DOHH2 (cell line): ENCODE results near the gene RIPK3.

ENCODE experiments used
- H3F3A ChIP-seq: fragments of 200-600 bp; sonication (generic), shearing (Covaris generic); 2 replicates; pipeline ENCODE4 v1.6.0; 2016; ENCODE audit warnings: antibody characterized with exemption, mild to moderate bottlenecking; ENCODE audit not compliant: control insufficient read depth, insufficient read depth
- H3K27ac ChIP-seq: fragments of 200-600 bp; sonication (generic); 2 replicates; pipeline ENCODE4 v1.5.1; 2014; ENCODE audit warnings: low read depth, mild to moderate bottlenecking, low read length, moderate library complexity
- H3K27me3 ChIP-seq: fragments of 200-600 bp; sonication (generic); 2 replicates; pipeline ENCODE4 v1.6.1; 2014; ENCODE audit warnings: mild to moderate bottlenecking, low read length, mixed read lengths; ENCODE audit not compliant: control insufficient read depth
- H3K36me3 ChIP-seq: fragments of 200-600 bp; sonication (generic); 2 replicates; pipeline ENCODE4 v1.6.1; 2014; ENCODE audit warnings: mild to moderate bottlenecking, low read length, moderate library complexity, mixed read lengths; ENCODE audit not compliant: control insufficient read depth
- H3K4me1 ChIP-seq: fragments of 200-600 bp; sonication (generic); 2 replicates; pipeline ENCODE4 v1.6.1; 2014; ENCODE audit warnings: mild to moderate bottlenecking, low read length, mixed read lengths; ENCODE audit not compliant: control insufficient read depth
- H3K4me2 ChIP-seq: fragments of 200-600 bp; sonication (generic); 2 replicates; pipeline ENCODE4 v1.6.0; 2014; ENCODE audit warnings: mild to moderate bottlenecking, low read length, moderate library complexity
- H3K4me3 ChIP-seq: fragments of 200-600 bp; sonication (generic); 2 replicates; pipeline ENCODE4 v1.5.1; 2014; ENCODE audit warnings: mild to moderate bottlenecking, low read length, mixed read lengths
- H3K79me2 ChIP-seq: fragments of 200-600 bp; sonication (generic); 2 replicates; pipeline ENCODE4 v1.6.1; 2014; ENCODE audit warnings: mild to moderate bottlenecking, low read length, mixed read lengths; ENCODE audit not compliant: control insufficient read depth
- H3K9me2 ChIP-seq: fragments of 200-600 bp; sonication (generic); replicated peaks from 2 replicates; pipeline ENCODE4 v1.6.1; 2014; ENCODE audit warnings: mild to moderate bottlenecking, low read length, mixed read lengths; ENCODE audit not compliant: control insufficient read depth
- H3K9me3 ChIP-seq: fragments of 200-600 bp; sonication (generic); 2 replicates; pipeline ENCODE4 v1.6.1; 2014; ENCODE audit warnings: antibody characterized with exemption, low read length, mixed read lengths; ENCODE audit not compliant: control insufficient read depth, insufficient read depth
- H4K20me1 ChIP-seq: fragments of 200-600 bp; sonication (generic); 2 replicates; pipeline ENCODE4 v1.6.0; 2014; ENCODE audit warnings: low read depth, mild to moderate bottlenecking, antibody characterized with exemption, low read length, moderate library complexity; ENCODE audit not compliant: control insufficient read depth, insufficient read depth
- EZH2phosphoT487 ChIP-seq: fragments of 200-600 bp; sonication (generic); IDR thresholded peaks from 2 replicates; pipeline ENCODE4 v1.6.1; 2017; ENCODE audit warnings: borderline replicate concordance, mild to moderate bottlenecking, antibody characterized with exemption, low read length, moderate library complexity, mixed read lengths
- TF ChIP-seq, protein P1 (sequence below): fragments of 200-600 bp; sonication (generic); IDR thresholded peaks from one replicate; pipeline ENCODE4 v1.5.1; 2014; ENCODE audit warnings: antibody characterized with exemption, mild to moderate bottlenecking, low read depth, low read length; ENCODE audit not compliant: poor library complexity, severe bottlenecking

Gene RIPK3

GRCh38 chr14:24327303-24327702 lies 12.5 kb downstream of the RIPK3 start:
- H3K4me3 ChIP-seq: no peak overlapping the region
- H3F3A ChIP-seq: no peaks in the 10 kb centered on the region
- no peaks in the 10 kb centered on the region for H3K79me2 ChIP-seq
- no peaks in the 10 kb centered on the region for H4K20me1 ChIP-seq
- H3K27me3 ChIP-seq: peaks cover 4% of the 10 kb centered on the region
- H3K9me2 ChIP-seq: no peaks in the 10 kb centered on the region
- TF ChIP-seq, protein P1, sequence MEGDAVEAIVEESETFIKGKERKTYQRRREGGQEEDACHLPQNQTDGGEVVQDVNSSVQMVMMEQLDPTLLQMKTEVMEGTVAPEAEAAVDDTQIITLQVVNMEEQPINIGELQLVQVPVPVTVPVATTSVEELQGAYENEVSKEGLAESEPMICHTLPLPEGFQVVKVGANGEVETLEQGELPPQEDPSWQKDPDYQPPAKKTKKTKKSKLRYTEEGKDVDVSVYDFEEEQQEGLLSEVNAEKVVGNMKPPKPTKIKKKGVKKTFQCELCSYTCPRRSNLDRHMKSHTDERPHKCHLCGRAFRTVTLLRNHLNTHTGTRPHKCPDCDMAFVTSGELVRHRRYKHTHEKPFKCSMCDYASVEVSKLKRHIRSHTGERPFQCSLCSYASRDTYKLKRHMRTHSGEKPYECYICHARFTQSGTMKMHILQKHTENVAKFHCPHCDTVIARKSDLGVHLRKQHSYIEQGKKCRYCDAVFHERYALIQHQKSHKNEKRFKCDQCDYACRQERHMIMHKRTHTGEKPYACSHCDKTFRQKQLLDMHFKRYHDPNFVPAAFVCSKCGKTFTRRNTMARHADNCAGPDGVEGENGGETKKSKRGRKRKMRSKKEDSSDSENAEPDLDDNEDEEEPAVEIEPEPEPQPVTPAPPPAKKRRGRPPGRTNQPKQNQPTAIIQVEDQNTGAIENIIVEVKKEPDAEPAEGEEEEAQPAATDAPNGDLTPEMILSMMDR: no peak
- TF ChIP-seq EZH2phosphoT487: no peak
- peaks cover 15% of the 10 kb centered on the region for H3K4me1 ChIP-seq
- no peak overlapping the region for H3K27ac ChIP-seq
- 0 out of 2 replicates have a peak overlapping the region, but pooled peaks have one; percentile 18 for H3K4me2 ChIP-seq
- no peaks in the 10 kb centered on the region for H3K9me3 ChIP-seq
- H3K36me3 ChIP-seq: no peaks in the 10 kb centered on the region

- H3K27ac ChIP-seq: no peak overlapping the region
- no peaks in the 10 kb centered on the region for H3F3A ChIP-seq
- no peaks in the 10 kb centered on the region for H3K9me3 ChIP-seq
- H3K4me1 ChIP-seq: peaks cover 6% of the 10 kb centered on the region
- no peak overlapping the region for H3K4me2 ChIP-seq
- no peaks in the 10 kb centered on the region for H3K9me2 ChIP-seq
- no peaks in the 10 kb centered on the region for H3K79me2 ChIP-seq
- no peaks in the 10 kb centered on the region for H4K20me1 ChIP-seq
- TF ChIP-seq, protein P1: no peak
- no peak for TF ChIP-seq EZH2phosphoT487
- H3K27me3 ChIP-seq: peaks cover 2% of the 10 kb centered on the region; the same call in 1 of the 2 replicates
- no peak overlapping the region for H3K4me3 ChIP-seq
- no peaks in the 10 kb centered on the region for H3K36me3 ChIP-seq
These were observed 13.8 kb downstream of the RIPK3 start for GRCh38 chr14:24325963-24326362.

DNA sequence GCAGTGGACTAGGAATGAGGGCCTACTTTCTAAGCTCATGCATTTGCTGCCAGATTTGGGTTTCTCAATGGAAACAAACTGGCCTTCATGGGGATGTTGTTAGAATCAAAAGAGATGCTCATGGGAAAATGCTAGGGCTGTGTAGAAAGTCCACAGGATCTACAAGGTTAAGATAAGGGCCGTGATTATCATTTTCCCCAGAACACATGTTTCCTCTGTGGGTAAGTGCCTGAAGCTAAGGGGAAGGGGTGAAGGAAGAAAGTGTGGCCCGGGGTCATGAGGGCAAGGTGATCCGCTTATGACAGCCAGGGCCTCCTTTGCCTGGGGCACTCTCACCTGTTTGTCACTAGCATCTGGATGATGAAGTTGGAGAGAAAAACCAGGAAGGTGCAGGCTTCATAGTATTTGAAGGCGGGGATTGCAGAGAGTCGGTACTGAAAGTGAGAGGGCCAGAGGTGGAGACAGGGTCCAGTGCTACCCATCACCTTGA lies 14.7 kb downstream of the RIPK3 start:
- no peak overlapping the region for H3K4me2 ChIP-seq
- H3F3A ChIP-seq: no peaks in the 10 kb centered on the region
- no peak for TF ChIP-seq EZH2phosphoT487
- TF ChIP-seq, protein P1: no peak
- peaks cover 4% of the 10 kb centered on the region for H3K27me3 ChIP-seq
- no peaks in the 10 kb centered on the region for H4K20me1 ChIP-seq
- H3K79me2 ChIP-seq: no peaks in the 10 kb centered on the region
- H3K4me1 ChIP-seq: peaks cover 6% of the 10 kb centered on the region
- H3K9me3 ChIP-seq: no peaks in the 10 kb centered on the region
- no peak overlapping the region for H3K4me3 ChIP-seq
- H3K27ac ChIP-seq: no peak overlapping the region
- no peaks in the 10 kb centered on the region for H3K36me3 ChIP-seq
- no peaks in the 10 kb centered on the region for H3K9me2 ChIP-seq

DNA sequence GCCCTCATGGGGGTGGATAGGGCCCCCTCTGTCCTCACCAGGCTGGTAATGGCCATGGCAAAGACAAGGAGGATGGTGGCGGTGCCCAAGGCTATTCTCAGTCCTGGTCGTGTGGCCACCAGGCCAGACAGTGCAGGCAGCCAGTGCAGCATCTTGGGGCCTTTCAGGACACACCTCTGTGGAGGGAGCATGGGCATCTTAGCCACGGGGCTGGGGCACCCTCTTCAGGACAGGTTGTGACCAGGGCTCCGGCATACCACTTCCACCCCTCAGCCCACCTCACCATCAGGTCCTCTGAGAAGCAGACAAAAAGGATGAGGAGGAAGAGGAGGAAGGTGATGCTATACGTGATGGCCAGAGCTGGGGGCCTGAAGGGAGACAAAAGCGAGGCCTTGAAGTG lies 15.8 kb downstream of the RIPK3 start:
- no peak overlapping the region for H3K4me3 ChIP-seq
- H3K27ac ChIP-seq: no peak overlapping the region
- no peaks in the 10 kb centered on the region for H3K36me3 ChIP-seq
- H3K4me2 ChIP-seq: no peak overlapping the region
- no peaks in the 10 kb centered on the region for H4K20me1 ChIP-seq
- H3K79me2 ChIP-seq: no peaks in the 10 kb centered on the region
- peaks cover 6% of the 10 kb centered on the region for H3K4me1 ChIP-seq
- TF ChIP-seq, protein P1: no peak
- TF ChIP-seq EZH2phosphoT487: no peak
- H3F3A ChIP-seq: no peaks in the 10 kb centered on the region
- peaks cover 14% of the 10 kb centered on the region for H3K27me3 ChIP-seq
- H3K9me3 ChIP-seq: no peaks in the 10 kb centered on the region
- H3K9me2 ChIP-seq: no peaks in the 10 kb centered on the region
